Tibial artery (tissue), 4 donors: ENCODE results near the gene SC5D.

Experiments used
- DNase-seq, 2 donors: peaks; one replicate each; pipeline ENCODE4 v3.0.0-alpha.2; 2019
- H3K27ac ChIP-seq, 2 donors: fragments of 200-600 bp; sonication (generic) in 1 of 2; 1 replicate in 1 of 2; 2 replicates in 1 of 2; pipeline ENCODE4 v1.5.1; 2018 to 2019; ENCODE audit warnings: mild to moderate bottlenecking in 1 of 2
- H3K27me3 ChIP-seq, 2 donors: fragments of 200-600 bp; sonication (generic) in 1 of 2; one replicate each; pipeline versions ENCODE4 v1.5.1 to v1.6.0; 2016 to 2019
- H3K36me3 ChIP-seq, 3 donors: fragments of 200-600 bp; sonication (generic) in 2 of 3; one replicate each; pipeline ENCODE4 v1.5.1; 2016 to 2019; ENCODE audit warnings: mild to moderate bottlenecking in 2 of 3
- H3K4me1 ChIP-seq, 4 donors: fragments of 200-600 bp; sonication (generic) in 2 of 4; 1 replicate in 3 of 4; 2 replicates in 1 of 4; pipeline ENCODE4 v1.5.1; 2016 to 2019
- H3K4me3 ChIP-seq, 2 donors: fragments of 200-600 bp; sonication (generic) in 1 of 2; 1 replicate in 1 of 2; 2 replicates in 1 of 2; pipeline ENCODE4 v1.5.1; 2018 to 2019; ENCODE audit warnings: mild to moderate bottlenecking in 2 of 2
- H3K9me3 ChIP-seq, 3 donors: fragments of 200-600 bp; sonication (generic) in 1 of 3; one replicate each; pipeline ENCODE4 v1.5.1; 2016 to 2019
- intact Hi-C: fragments of 100-400 bp; cut with DNase I; formaldehyde crosslinking; loops from one replicate; pipeline ENCODE4 v1.15.0; 2023; ENCODE audit warnings: low total_unique reads
- TF ChIP-seq, protein P1 (sequence below), 2 experiments: fragments of 200-600 bp in 1 of 2; fragments of 450-650 bp in 1 of 2; IDR thresholded peaks; one replicate each; pipeline ENCODE4 v1.5.1; 2017 to 2019; ENCODE audit warnings: antibody characterized with exemption in 2 of 2, mild to moderate bottlenecking in 1 of 2, moderate library complexity in 1 of 2

SC5D gene

GRCh38 chr11:121274332-121274991 lies 18.1 kb upstream of the SC5D start:
- intact Hi-C loops, result no loop called here
- no peaks in the 10 kb centered on the region for H3K27me3 ChIP-seq
- H3K9me3 ChIP-seq, result no peaks in the 10 kb centered on the region

GRCh38 chr11:121281698-121282097 lies 10.9 kb upstream of the SC5D start:
- H3K27me3 ChIP-seq, result peaks cover 0 to 12% of the 10 kb centered on the region in 2 donors
- no peaks in the 10 kb centered on the region for H3K4me1 ChIP-seq
- peaks cover 0 to 5% (median 0%) of the 10 kb centered on the region in 3 donors for H3K9me3 ChIP-seq
- TF ChIP-seq, protein P1, sequence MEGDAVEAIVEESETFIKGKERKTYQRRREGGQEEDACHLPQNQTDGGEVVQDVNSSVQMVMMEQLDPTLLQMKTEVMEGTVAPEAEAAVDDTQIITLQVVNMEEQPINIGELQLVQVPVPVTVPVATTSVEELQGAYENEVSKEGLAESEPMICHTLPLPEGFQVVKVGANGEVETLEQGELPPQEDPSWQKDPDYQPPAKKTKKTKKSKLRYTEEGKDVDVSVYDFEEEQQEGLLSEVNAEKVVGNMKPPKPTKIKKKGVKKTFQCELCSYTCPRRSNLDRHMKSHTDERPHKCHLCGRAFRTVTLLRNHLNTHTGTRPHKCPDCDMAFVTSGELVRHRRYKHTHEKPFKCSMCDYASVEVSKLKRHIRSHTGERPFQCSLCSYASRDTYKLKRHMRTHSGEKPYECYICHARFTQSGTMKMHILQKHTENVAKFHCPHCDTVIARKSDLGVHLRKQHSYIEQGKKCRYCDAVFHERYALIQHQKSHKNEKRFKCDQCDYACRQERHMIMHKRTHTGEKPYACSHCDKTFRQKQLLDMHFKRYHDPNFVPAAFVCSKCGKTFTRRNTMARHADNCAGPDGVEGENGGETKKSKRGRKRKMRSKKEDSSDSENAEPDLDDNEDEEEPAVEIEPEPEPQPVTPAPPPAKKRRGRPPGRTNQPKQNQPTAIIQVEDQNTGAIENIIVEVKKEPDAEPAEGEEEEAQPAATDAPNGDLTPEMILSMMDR (IDR thresholded peaks at IDR 0.05), result no peak
- H3K4me3 ChIP-seq, result no peak overlapping the region
- no peak for DNase-seq
- no peaks in the 10 kb centered on the region for H3K36me3 ChIP-seq
- intact Hi-C loops, result no loop called here
- no peak overlapping the region for H3K27ac ChIP-seq

More at GRCh38 chr11:121274332-121274991, 18.1 kb upstream of the SC5D start:
- no peak overlapping the region for H3K27ac ChIP-seq
- no peaks in the 10 kb centered on the region for H3K4me1 ChIP-seq
- no peak overlapping the region for H3K4me3 ChIP-seq
- TF ChIP-seq, protein P1 (IDR thresholded peaks at IDR 0.05), result no peak
- no peak for DNase-seq
- H3K36me3 ChIP-seq, result no peaks in the 10 kb centered on the region

- Histone ChIP-seq H3K27ac (no peak overlapping the region), H3K27me3 (peaks cover 0 to 12% of the 10 kb centered on the region in 2 donors), H3K9me3 (peaks cover 0 to 5% (median 0%) of the 10 kb centered on the region in 3 donors), H3K4me3 (no peak overlapping the region), H3K36me3 (no peaks in the 10 kb centered on the region), H3K4me1 (no peaks in the 10 kb centered on the region)
- intact Hi-C loops, result no loop called here
- no peak for DNase-seq
- TF ChIP-seq, protein P1 (IDR thresholded peaks at IDR 0.05), result no peak
These were observed 10.2 kb upstream of the SC5D start for GRCh38 chr11:121282386-121282785.

DNA sequence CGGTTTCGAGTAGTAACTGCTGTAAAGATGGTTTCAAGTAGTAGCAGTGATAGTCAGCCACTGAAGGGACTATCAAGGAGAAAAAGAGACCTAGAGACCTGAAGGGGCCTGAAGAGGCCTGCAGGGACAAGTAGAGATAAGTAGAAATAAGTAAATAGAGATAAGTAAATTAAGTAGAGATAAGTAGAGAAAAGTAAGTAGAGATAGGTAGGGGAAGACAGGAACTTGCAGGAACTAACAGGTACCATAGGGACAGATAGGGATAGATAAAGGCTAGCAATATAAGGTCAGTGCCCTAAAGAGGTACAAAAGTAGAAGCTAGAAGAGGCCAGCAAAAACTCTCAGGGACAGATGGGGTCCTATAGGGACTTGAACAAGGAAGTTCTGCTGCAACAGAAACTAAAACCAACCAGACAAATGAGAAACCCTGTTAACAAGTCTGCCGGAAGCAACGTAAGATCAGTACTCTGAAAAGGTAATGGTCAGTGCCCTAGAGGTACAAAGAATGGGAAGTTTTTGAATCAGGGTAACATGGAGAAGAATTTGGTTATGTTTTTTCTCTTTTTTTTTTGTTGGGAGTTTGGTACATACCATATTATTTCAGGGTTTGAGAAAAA lies 9.6 kb upstream of the SC5D start:
- Histone ChIP-seq H3K4me1 (no peaks in the 10 kb centered on the region), H3K27ac (no peak overlapping the region), H3K36me3 (no peaks in the 10 kb centered on the region), H3K9me3 (peaks cover 0 to 5% (median 0%) of the 10 kb centered on the region in 3 donors), H3K27me3 (peaks cover 0 to 12% of the 10 kb centered on the region in 2 donors), H3K4me3 (no peak overlapping the region)
- DNase-seq, result no peak
- TF ChIP-seq, protein P1 (IDR thresholded peaks at IDR 0.05), result no peak
- intact Hi-C loops, result no loop called here

DNA sequence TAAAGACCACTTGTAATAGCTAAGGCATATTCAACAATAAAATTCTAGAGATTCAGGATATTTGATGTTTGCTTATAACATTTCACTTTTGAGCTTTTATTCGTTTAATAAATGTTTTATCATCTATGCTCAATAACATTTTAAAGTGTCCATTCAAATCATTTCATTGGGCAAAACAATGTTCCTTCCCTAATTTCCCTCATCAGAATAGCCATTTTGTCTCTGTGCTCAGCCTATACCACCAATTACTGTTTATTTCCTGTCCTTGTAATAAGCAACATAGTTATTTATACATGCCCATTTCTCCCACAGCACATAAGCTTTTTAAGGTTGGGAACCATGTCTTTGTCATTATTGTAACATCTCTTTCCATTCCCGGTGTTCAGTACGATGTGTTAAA lies 1.3 kb upstream of the SC5D start:
- H3K27ac ChIP-seq, result no peak overlapping the region
- no peak for DNase-seq
- H3K9me3 ChIP-seq, result no peaks in the 10 kb centered on the region
- no peaks in the 10 kb centered on the region for H3K27me3 ChIP-seq
- intact Hi-C loops, result no loop called here
- TF ChIP-seq, protein P1 (IDR thresholded peaks at IDR 0.05), result no peak
- no peaks in the 10 kb centered on the region for H3K36me3 ChIP-seq
- H3K4me1 ChIP-seq, result peaks cover 0 to 18% (median 7%) of the 10 kb centered on the region in 4 donors
- H3K4me3 ChIP-seq, result no peak overlapping the region
